HG02973 (cell line): ENCODE measurements around the gene MYO10.
"Not testable (repeated sequence)": the region's sequence is repeated elsewhere in the genome, so short reads cannot be mapped to it uniquely, and the experiment has no call there.

Experiments used
- ATAC-seq: cut with Tn5 transposase; IDR thresholded peaks from one replicate; pipeline ENCODE4 v1.9.1; 2021; ENCODE audit warnings: moderate library complexity; ENCODE audit not compliant: unreplicated experiment

Gene MYO10

GRCh38 chr5:16754601-16755000, 181.5 kb downstream of the MYO10 start:
- ATAC-seq: no peak

- no peak for ATAC-seq
These were observed 182.0 kb downstream of the MYO10 start for GRCh38 chr5:16754086-16754485.

- ATAC-seq: no peak
These were observed 185.6 kb downstream of the MYO10 start for GRCh38 chr5:16750445-16750844.

GRCh38 chr5:16749626-16750025, 186.5 kb downstream of the MYO10 start:
- no peak for ATAC-seq

- no peak for ATAC-seq
These were observed 191.8 kb downstream of the MYO10 start for GRCh38 chr5:16744164-16744880.

- no peak for ATAC-seq
These were observed 193.2 kb downstream of the MYO10 start for GRCh38 chr5:16742938-16743337.

- ATAC-seq: no peak
These were observed 195.2 kb downstream of the MYO10 start for GRCh38 chr5:16740811-16741392.

- ATAC-seq: no peak
These were observed 195.8 kb downstream of the MYO10 start for GRCh38 chr5:16740066-16740810.

GRCh38 chr5:16738393-16738792, 197.7 kb downstream of the MYO10 start:
- ATAC-seq: not testable (repeated sequence)

- ATAC-seq: no peak
These were observed 198.3 kb downstream of the MYO10 start for GRCh38 chr5:16737620-16738364.

GRCh38 chr5:16737209-16737608, 198.9 kb downstream of the MYO10 start:
- no peak for ATAC-seq

GRCh38 chr5:16736158-16736995, 199.7 kb downstream of the MYO10 start:
- no peak for ATAC-seq

- no peak for ATAC-seq
These were observed 200.7 kb downstream of the MYO10 start for GRCh38 chr5:16735101-16736060.

GRCh38 chr5:16733331-16734006, 202.6 kb downstream of the MYO10 start:
- ATAC-seq: no peak

- ATAC-seq: no peak
These were observed 203.7 kb downstream of the MYO10 start for GRCh38 chr5:16732356-16732755.

GRCh38 chr5:16727755-16728325, 208.2 kb downstream of the MYO10 start:
- ATAC-seq: no peak

GRCh38 chr5:16726538-16726946, 209.5 kb downstream of the MYO10 start:
- no peak for ATAC-seq

- no peak for ATAC-seq
These were observed 210.5 kb downstream of the MYO10 start for GRCh38 chr5:16725575-16725974.
